Hypothalamus (tissue), 51 donors: ENCODE results near the gene YBX3.

Experiments used
- DNase-seq, 51 donors: peaks; one replicate each; lab custom pipeline; 2025; lab: John Stamatoyannopoulos, UW

The YBX3 gene

DNA sequence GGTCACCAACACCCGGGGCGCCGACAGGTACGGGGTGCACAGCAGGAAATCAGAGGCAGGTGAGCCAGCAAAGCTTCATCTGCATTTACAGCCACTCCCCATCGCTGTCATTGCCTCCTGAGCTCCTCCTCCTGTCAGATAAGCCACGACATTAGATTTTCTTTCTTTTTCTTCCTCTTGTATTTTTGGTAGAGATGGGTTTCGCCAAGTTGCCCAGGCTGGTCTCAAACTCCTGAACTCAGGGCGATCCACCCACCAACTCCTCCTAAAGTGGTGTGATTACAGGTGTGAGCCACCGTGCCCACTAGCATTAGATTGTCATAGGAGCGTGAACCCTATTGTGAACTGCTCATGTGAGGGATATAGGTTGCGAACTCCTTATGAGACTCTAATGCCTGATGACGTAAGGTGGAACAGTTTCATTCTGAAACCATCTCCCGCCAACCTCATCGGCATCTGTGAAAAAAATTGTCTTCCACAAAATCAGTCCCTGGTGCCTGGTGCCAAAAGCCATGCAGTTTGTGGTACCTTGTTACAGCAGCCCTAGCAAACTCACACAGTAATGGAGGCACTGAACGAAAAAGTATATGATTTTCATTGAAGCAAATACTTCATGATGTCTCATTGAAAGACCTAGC is 50.8 kb downstream of the YBX3 start:
- no peak for DNase-seq

DNA sequence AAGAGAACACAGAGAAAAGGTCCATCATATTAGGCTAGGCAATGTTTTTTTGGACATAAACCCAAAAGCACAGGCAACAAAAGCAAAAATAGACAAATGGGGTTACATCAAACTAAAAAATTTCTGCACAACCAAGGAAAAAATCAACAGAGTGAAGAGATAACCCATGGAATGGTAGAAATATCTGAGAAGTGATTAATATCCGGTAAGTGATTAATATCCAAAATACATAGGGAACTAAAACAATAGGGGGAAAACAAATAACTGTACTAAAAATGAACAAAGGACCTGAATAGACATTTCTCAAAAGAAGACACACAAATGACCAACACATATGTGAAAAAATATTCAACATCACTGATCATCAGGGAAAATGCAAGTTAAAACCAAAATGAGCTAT is 53.6 kb downstream of the YBX3 start:
- DNase-seq: no peak

DNA sequence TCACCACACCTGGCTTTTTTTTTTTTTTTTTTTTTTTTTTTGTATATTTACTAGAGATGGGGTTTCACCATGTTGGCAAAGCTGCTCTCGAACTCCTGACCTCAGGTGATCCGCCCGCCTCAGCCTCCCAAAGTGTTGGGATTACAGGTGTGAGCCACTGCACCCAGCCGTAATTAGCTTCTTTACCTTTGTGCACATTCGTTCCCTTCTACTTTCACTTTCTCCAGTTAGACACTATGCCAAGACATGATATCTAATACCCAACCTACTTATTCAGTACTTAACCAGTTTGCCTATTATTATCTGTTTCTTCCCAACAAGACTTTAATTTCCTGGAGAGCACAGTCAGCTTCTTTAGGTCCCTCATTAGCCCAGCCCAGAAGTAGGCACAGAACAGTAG is 54.6 kb downstream of the YBX3 start:
- DNase-seq: no peak

DNA sequence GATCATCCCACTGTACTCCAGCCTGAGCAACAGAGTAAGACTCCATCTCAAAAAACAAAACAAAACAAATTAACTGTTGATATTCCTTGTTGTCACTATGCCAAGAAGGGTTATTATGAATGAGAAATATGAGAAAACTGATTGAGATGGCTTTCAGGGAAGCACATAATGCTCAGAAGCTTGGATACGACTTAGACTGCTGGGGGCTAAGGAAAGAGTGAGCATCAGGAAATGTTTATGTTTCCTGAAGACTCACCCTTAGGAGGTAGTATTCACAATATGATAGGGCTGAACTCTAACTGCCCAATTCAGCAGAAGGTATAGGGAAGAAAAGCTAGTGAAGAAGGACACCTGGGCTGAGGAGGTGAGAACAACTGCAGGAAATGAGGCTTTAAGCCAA is 55.5 kb downstream of the YBX3 start:
- no peak for DNase-seq

DNA sequence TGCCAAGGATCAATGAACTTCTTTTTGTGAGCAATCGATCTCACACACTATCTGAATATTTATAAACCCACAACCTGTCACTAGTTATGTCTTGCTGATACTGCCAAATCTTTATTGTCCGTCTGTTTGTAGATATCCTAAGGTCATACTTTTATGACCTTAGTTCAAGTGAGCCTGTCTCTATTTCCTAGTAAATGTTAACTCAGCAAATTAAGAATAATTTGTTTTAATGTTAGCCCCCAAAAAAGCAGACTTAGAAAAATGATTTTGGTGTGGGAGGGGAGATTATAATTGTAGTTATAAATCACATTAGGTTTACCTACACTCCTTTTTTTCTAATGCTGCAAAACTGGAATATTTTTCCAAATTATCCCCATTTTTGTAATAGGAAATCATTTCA is 58.6 kb downstream of the YBX3 start:
- no peak for DNase-seq

DNA sequence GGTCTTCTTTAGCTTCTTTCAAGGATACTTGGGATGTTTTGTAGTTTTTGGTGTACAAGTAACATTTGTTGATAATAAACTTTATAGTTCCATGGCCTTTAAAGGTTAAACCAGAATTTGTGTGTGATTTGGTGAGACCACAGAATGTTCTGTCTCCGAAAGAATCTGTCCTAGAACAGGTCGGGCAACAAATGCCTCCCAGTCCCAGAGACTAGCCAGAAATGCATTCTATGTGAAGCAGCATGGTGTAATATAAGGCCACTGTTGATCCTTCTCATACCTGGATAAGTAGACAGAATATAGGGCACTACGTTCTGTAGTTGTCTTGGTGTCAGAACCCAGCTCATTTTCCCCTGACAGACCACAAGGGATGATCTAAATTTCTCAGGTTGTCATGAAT is 59.3 kb downstream of the YBX3 start:
- no peak for DNase-seq

DNA sequence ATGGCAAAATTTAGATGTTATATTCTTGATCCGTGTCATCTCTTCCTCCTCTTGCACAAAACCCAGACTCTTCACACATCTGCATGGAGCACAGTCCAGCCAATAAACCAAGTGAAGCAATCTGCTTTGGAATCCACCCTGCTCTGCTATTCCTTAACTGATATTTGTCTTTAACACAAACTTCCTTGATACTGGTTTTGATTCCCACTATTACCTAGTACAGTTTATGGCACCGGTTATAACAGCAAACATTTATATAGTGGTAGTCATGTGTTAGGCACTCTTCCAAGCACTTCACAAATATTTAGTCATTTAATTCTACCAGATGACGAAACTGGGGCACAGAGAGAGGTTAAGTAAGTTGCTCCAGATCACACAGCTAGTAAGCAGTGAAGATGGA is 61.8 kb downstream of the YBX3 start:
- no peak for DNase-seq

DNA sequence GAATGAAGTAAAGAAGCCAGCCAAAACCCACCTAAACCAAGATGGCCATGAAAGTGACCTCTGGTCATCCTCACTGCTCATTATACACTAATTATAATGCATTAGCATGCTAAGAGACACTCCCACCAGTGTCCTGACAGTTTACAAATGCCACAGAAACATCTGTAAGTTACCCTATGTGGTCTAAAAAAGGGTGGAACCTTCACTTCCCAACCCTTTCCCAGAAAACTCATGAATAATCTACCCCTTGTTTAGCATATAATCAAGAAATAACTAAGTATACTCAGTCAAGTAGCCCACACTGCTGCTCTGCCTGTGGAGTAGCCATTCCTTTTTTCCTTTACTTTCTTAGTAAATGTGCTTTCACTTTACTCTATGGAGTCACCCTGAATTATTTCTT is 69.1 kb downstream of the YBX3 start:
- DNase-seq: no peak

DNA sequence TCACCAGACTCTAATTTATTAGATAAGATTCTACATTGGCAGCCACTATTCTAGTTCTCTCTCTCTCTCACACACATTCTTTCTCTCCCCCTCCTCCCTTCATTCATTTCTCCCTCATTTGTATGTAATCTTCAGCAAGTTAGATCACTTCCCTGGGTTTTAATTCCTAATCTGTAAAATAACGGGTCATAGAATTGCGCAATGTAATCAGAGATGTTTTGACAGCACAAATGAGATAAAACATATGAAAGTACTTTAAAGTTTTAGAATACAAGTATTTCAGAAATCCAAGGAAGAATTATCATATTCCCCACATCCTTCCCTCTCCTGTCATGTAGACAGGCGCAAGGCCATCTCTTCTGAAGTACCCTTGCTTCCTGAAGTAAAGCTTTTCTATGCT is 70.9 kb downstream of the YBX3 start:
- no peak for DNase-seq
